Ishikawa (cell line): ENCODE data around the gene RASA3.

ENCODE experiments used
- CEBPB ChIP-seq: IDR thresholded peaks from 2 replicates; pipeline ENCODE4 v1.6.1; 2012
- CREB1 ChIP-seq: IDR thresholded peaks from 2 replicates; pipeline ENCODE4 v1.6.1; 2012; ENCODE audit warnings: low read depth
- EGR1 ChIP-seq: IDR thresholded peaks from 2 replicates; pipeline ENCODE4 v1.6.1; 2012
- EP300 ChIP-seq: IDR thresholded peaks from 2 replicates; pipeline ENCODE4 v1.6.1; 2012; ENCODE audit warnings: borderline replicate concordance
- FOXM1 ChIP-seq: IDR thresholded peaks from 2 replicates; pipeline ENCODE4 v1.6.1; 2012; ENCODE audit warnings: low read depth, borderline replicate concordance
- RAD21 ChIP-seq: IDR thresholded peaks from 2 replicates; pipeline ENCODE4 v1.6.1; 2012; ENCODE audit warnings: low read depth
- TCF12 ChIP-seq: IDR thresholded peaks from 2 replicates; pipeline ENCODE4 v1.6.1; 2012; ENCODE audit warnings: low read depth
- YY1 ChIP-seq: IDR thresholded peaks from 2 replicates; pipeline ENCODE4 v1.6.1; 2012; ENCODE audit warnings: low read depth
- ZBTB7A ChIP-seq: IDR thresholded peaks from 2 replicates; pipeline ENCODE4 v1.6.1; 2012; ENCODE audit warnings: low read depth
- TF ChIP-seq, protein P1 (sequence below): IDR thresholded peaks from 2 replicates; pipeline ENCODE4 v1.6.1; 2012; ENCODE audit warnings: low read depth, mild to moderate bottlenecking
- TF ChIP-seq, protein P2 (sequence below): IDR thresholded peaks from 2 replicates; pipeline ENCODE4 v1.6.1; 2012

DNA sequence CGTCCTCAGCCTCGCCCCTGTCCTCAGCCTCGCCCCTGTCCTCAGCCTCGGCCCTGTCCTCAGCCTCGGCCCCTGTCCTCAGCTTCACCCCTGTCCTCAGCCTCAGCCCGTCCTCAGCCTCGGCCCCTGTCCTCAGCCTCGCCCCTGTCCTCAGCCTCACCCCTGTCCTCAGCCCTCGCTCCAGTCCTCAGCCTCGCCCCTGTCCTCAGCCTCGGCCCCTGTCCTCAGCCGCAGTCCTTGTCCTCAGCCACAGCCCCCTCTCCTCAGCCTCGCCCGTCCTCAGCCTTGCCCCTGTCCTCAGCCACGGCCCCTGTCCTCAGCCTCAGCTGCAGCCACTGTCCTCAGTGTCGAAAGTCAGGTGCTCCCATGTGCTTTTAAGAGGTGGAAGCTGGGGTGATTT, 169.0 kb downstream of the RASA3 start:
- no peak for TF ChIP-seq CREB1
- TF ChIP-seq FOXM1: no peak
- TF ChIP-seq RAD21: no peak
- no peak for TF ChIP-seq YY1
- TF ChIP-seq, protein P1, sequence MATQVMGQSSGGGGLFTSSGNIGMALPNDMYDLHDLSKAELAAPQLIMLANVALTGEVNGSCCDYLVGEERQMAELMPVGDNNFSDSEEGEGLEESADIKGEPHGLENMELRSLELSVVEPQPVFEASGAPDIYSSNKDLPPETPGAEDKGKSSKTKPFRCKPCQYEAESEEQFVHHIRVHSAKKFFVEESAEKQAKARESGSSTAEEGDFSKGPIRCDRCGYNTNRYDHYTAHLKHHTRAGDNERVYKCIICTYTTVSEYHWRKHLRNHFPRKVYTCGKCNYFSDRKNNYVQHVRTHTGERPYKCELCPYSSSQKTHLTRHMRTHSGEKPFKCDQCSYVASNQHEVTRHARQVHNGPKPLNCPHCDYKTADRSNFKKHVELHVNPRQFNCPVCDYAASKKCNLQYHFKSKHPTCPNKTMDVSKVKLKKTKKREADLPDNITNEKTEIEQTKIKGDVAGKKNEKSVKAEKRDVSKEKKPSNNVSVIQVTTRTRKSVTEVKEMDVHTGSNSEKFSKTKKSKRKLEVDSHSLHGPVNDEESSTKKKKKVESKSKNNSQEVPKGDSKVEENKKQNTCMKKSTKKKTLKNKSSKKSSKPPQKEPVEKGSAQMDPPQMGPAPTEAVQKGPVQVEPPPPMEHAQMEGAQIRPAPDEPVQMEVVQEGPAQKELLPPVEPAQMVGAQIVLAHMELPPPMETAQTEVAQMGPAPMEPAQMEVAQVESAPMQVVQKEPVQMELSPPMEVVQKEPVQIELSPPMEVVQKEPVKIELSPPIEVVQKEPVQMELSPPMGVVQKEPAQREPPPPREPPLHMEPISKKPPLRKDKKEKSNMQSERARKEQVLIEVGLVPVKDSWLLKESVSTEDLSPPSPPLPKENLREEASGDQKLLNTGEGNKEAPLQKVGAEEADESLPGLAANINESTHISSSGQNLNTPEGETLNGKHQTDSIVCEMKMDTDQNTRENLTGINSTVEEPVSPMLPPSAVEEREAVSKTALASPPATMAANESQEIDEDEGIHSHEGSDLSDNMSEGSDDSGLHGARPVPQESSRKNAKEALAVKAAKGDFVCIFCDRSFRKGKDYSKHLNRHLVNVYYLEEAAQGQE: no peak
- TF ChIP-seq, protein P2, sequence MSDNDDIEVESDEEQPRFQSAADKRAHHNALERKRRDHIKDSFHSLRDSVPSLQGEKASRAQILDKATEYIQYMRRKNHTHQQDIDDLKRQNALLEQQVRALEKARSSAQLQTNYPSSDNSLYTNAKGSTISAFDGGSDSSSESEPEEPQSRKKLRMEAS: no peak
- TF ChIP-seq EP300: no peak
- no peak for TF ChIP-seq ZBTB7A
- TF ChIP-seq CEBPB: no peak
- TF ChIP-seq TCF12: no peak
- no peak for TF ChIP-seq EGR1
